CD4-positive, alpha-beta T cell treated with Interleukin-12 subunit alpha and Interleukin-12 subunit beta, for 1 hour (primary cell): ENCODE measurements around the gene LMBRD2.
"Not testable (repeated sequence)": the region's sequence is repeated elsewhere in the genome, so short reads cannot be mapped to it uniquely, and the experiment has no call there.

Experiments
- DNase-seq: peaks from one replicate; pipeline ENCODE4 v3.0.0-alpha.2; 2020

Gene LMBRD2

DNA sequence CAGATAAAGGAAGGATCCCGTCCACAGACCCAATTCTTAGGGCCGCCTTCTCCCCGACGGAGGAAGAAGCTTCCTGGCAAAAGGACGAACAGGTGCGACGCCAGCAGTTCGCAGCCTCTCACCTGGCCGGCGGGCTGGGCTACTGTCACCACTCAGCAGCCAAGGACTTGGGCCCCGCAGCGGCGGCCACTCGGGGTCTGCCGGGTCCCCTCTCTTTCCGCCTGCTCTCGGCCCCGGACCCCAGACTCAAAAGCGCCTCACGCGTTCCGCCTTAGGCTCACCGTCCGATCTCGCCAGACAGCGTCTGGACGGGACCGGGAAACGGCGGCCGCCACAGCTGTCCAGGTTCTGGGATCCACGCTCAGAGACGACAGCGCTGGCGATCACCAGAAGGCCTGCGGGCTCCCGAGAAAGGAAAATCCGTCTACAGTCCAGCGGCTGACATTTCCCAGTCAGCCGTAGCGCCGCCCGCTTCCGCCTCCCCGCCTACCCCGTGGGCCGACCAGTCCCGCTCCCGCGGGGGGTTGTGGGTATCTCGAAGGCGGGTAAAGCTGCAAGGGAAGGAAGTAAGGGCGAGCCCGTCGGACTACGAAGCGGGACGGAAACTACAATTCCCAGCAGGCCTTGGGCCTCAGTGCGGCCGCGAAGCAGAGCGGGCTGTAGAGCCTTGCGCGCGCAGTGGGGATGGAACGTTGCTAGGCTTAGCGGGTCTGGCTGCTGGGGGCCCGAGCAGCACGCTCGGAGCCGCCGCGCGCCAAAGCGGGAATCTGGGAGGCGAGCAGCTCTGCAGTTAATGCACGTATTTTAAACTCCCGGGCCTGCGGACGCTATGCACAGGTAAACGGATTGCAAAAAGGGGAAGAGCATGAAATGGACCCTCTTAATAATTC is at the start of gene LMBRD2, which contains the start of gene SKP2:
TSS of gene LMBRD2 (minus strand) at position 454 of the 890 bp plus-strand sequence. CDS start 8,538 bp downstream, outside the sequence.
TSS of gene SKP2 (plus strand) at position 678 of the 890 bp plus-strand sequence. CDS start at position 830, 152 bp downstream.
- peak; percentile 96 for DNase-seq

DNA sequence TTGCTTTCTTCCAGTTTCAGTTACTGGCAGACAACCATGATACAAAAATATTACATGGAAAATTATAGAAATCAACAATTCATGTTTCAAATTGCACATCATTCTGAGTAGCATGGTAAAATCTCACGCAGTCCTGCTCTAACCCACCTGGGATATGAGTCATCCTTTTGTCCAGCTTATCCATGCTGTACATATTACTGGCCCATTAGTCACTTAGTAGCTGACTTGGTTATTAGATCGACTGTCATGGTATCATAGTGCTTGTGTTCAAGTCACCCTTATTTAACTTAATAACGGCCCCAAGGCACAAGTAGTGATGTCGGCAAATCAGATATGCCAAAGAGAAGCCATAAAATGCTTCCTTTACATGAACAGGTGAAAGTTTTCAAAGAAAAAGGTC is 48.8 kb upstream of the LMBRD2 start:
- no peak for DNase-seq

DNA sequence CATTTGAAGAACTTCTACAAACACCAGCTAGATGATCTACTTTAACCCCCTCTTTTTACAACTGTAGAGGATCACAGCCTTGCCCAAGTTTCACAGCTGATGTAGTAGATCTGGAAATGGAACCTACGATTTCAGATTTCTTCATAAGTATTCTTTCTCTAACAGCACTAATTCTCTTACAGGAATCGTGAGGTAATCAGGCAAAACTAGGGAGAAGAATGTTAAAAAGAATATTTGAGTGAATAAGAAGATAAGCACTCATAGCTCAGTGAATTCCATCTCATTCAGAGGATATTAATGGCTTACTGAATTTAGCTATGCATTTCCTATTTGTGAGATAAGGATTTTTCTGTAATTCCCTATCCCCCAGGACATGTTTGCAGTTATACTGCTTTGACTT is 47.9 kb upstream of the LMBRD2 start:
- no peak for DNase-seq

DNA sequence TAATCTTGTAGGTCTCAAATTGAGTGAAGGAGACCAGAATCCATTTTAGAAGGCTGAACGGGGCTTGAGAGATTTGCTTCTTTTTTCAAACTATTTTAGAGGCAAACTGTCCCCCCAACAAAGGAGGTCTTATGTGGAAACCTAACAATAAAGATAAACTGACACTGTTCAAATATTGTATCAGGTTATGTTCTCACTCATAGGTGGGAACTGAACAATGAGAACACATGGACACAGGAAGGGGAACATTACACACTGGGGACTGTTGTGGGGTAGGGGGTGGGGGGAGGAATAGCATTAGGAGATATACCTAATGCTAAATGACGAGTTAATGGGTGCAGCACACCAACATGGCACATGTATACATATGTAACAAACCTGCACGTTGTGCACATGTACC is 47.1 kb upstream of the LMBRD2 start:
- not testable (repeated sequence) for DNase-seq

DNA sequence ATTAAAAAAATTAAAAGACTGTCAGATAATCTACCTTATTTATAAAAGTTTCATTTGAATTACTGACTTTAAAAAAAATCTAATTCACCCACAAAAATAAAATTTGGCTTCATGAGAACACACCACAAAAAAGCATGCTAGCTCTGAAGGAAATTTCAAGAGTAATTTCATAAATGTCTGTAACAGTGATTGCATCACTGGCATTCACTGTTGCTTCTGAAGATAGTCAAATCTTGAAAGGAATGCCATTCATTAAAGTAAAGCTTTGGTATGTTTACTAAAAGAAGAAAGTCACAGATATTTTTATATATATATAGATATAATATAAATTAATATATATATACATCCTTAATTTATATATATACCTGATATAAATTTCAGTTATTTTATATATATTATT is 46.6 kb upstream of the LMBRD2 start:
- no peak for DNase-seq

DNA sequence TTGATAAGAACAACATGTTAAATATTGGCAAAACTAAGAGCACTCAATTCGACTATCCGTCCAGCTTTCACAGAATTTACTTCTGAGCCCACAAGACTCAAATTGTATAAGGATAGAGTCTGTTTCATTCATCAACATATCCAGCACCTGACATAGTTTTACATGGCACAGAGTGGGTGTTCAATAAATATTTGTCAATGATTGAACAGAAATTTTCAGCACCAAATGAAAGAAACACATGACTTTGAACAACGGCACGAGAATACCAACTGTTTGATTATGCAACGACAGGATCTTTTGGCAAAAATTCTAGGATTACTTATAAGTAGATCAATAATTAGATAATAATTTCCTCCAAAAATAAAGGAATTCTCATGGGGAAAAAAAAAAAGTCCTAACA is 42.1 kb upstream of the LMBRD2 start:
- DNase-seq, result no peak

DNA sequence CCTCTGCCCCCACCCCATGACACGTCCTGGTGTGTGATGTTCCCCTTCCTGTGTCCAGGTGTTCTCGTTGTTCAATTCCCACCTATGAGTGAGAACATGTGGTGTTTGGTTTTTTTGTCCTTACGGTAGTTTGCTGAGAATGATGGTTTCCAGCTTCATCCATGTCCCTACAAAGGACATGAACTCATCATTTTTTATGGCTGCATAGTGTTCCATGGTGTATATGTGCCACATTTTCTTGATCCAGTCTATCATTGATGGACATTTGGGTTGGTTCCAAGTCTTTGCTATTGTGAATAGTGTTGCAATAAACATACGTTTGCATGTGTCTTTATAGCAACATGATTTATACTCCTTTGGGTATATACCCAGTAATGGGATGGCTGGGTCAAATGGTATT is 32.7 kb upstream of the LMBRD2 start:
- not testable (repeated sequence) for DNase-seq

DNA sequence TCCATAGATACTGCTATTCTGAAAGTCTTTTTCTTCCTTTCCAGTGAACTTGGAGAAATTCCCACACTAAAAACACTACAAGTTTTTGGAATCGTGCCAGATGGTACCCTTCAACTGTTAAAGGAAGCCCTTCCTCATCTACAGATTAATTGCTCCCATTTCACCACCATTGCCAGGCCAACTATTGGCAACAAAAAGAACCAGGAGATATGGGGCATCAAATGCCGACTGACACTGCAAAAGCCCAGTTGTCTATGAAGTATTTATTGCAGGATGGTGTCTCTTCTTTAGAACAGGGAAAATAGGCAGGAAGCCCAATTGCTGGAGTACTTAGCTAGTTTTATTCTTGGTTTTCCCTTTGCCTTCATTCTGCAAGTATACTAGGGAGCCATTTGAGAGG is 30.1 kb upstream of the LMBRD2 start:
- DNase-seq, result no peak

DNA sequence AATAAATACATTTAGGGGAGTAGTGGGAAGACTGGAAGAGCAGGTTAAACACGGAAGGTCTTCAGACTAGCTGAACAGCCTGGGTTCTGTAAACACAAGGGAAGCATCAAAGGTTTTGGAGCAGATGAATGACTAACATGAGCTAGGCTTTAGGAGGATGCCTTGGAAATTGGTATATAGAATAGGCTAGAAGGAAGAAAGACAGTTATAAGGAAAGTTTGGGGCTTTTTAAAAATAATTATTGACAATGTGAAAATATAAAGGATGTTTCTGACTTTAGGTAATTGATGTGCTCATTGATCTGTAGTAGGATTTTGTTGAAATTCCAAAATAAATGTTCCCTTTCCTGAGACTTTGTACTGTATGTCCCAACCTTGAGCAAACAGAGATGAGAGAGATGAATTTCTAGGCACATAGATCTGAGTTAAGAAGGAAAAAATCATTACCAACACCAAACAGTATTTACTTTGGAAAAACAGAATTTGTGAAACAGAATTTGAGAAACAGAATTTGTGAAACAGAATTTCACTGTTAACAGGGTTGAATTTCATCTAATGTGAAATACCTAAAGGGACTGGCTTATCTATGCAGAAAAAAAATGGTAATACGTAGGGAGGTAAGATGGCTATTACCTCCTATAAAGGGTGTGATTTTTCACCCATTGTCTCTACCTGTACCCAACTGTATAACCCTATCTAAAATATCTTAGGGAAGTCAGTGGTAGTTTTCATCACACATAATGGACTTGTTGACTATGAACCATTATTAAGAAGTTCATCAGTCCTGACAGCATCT is 29.1 kb upstream of the LMBRD2 start:
- no peak for DNase-seq

DNA sequence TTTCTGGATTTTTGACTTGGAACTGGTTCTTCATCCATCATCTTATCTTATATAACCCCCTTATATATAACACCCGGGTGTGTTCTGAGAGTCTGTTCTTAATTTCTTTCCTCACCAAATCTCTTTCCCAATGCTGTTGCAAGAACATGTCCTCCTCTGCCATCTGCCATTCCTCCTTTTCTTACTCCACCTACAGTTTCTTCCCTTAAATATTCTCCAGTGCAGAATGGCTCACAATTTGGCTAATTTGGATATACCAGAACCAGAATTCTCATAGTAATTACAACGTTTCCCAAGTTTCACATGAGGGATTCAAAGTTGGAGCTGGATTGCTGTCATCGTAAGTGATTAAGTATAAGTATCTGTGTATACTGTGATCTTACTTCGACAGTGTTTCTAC is 28.3 kb upstream of the LMBRD2 start:
- no peak for DNase-seq

DNA sequence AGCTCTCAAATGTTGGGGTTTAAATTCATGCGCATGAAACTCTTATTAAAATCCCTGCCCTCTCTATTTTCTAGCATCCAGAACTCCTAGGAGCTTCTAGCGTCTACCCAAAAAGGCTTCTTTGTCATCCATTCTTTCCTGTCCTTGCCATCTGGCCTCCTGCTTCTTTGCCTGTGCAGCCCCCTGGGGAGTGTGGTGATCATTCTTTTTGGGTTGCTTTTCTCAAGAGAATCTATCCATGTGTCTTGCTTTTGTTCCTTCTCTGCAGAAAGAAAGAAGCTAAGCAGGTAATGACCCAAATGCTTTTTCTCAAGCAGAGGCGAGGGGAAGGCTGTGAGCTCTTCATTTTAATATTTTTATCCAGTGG is 26.8 kb upstream of the LMBRD2 start:
- no peak for DNase-seq

DNA sequence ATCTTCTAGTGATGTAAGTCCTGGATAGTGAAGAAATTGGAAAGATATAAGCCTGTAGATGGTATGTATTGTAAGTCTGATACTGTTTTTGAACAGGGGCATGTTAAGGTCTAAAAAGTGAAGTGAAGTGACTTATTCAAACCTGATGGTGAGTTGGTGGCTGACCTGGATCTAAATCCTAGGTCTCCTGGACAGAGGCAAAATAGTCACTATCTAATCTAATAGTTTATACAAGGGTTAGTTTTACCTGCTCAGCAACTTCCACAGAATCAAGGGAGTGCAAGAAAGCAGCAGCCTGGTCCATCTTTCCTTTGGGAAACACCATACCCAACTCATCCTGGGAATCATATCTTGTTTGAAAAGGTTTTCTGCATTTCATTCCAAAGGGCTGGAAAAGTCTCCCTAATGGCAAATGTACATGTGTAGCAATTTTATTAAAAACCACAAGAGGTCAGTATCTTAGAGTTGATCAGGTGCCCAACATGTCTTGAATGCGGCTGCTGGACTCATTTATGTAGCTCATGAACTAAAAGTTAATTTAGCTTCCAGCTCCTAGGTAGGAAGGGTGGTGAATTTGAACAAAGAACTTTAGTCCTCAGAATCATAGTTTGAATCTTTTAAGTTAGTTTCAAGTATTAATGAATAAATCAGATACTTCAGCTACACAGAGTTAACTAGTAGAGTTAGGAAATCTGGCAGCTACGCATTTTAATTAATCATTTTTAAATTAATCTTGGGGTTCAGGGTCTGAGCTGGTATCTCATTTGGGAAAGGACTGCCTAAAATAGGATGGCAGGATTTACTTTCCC is 26.2 kb upstream of the LMBRD2 start:
- no peak for DNase-seq

DNA sequence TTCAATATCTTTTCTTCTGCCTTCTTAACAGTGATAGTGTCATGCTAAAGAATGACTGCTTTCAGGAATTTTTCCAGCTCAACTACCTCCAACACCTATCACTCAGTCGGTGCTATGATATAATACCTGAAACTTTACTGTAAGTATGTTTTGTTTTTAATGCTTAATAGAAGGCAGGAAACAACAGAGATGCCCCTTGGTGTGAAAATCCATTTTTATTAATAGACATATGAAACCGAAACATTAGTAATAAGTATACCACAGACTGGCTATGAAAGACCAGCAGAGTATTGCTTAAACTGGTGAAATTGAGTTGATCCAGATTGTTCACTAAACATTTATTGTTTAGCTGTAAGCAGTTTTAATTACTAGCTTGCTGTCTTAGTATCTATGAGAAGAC is 25.5 kb upstream of the LMBRD2 start:
- no peak for DNase-seq

DNA sequence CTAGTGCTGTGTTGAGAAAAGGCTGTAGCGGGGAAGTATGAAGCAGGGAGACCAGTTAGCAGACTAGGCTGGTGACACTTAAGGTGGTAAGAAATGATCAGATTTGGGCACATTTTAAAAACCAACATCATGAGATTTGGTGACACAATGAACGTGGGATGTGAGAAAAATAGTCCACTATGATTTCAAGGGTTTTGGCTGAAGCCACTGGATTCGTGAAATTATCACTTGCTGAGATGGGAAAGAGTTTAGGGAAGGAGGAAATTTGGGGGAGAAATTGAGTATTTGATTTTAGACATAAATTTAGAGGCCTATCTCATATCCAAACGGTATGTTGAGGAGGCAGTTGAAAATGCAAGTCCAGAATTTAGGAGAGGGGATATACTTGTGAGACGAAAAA is 23.4 kb upstream of the LMBRD2 start:
- DNase-seq, result no peak

DNA sequence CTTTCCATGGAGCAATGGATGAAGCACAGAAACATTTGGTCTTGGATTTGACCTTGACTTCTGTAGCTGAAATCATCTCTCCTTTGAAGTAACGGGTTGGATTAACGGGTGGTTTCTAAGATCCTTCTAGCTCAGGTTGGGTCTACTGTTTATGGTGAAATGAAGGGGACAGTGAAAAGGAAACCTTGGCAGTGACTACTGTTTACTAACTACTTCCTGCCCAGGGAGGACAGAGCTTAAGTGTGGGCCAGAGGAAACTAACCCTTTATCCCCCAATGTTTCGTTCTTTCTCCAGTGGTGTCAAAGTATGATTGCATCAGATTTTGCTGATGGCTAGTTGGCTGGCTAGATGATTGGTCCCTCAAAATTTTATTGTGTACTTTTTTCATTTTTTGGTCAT is 22.4 kb upstream of the LMBRD2 start:
- DNase-seq, result no peak

DNA sequence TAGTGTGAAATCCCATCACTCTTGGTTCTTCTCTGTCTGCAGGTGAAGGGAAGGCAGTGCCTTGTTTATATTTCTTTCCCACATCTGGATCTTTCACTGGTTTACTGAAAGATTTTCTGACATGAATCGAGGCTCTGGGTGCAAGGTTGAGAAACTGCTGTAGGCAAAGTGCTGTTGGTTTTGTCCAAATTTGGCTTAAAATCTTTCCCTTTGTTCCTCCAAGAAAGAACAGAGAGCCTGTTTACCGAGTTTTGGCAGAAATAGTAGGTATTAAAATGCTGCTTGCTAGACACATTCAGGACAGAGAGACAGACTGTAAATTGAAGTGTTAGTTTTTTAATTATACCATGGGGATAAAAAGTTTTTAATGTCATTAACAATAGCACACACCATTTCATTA is 21.7 kb upstream of the LMBRD2 start:
- no peak for DNase-seq

DNA sequence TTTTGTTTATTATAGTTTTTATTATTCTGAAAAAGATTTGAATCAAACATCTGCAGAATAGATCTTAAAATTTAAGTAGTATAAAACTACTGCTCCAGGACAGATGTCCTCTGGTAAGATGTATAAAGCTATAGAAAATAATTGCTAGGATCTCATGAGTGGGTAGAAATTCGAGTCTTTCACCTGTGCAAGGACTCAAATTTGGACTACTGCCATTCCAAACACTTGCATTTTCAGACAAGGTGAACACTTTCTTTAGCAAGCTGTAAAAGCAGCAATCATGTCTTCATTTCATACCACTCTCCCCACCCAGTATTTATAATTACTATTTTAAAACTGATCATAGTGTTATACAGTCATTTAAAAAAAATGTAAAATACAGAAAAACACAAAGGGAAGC is 20.9 kb upstream of the LMBRD2 start:
- DNase-seq, result no peak

DNA sequence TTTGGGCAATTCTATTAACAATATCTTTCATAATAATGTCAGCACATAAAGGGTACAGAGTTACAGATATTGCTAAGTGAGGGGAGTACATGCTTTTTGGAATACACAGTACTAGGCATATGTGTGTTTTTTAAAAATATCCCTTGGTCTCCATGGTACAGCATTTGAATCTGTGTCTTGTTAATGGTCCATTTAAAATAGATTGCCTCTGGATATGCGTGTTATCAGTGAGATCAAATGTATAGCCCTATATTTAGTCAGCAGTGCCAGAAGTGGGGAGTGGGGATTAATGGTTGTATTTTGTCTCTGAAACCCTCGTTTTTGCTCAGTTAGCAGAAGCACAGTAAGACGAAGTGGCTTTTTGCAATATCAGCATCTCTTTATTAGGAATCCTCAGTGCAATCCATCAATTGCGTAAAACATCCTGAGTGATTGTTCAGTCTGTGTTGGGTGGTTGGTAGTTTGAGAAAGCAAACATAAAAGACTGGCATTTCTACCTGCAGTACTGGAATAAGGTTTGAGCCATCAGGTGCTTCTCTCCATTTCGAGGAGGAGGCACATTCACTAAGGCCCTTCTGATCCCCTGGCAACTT is 19.2 kb upstream of the LMBRD2 start:
- no peak for DNase-seq

DNA sequence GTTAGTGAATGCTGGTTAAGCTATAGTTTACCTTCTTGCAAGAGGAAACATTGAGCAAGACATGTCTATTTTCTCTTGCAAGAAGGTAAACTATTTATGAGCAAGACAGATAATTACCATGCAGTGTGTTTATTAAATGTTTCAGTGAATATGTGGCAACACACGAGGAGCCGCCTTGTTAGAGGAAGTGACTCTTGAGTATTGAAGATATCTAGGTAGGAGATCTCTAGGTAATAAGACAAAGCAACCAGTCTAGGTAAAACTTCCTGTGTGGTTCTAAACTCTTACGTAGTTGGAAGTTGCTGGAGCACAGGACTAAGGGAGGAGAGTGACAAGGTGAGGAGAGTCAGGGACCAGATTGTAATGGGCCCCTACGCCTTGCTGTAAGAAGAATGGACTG is 17.1 kb upstream of the LMBRD2 start:
- DNase-seq, result peak; percentile 18

DNA sequence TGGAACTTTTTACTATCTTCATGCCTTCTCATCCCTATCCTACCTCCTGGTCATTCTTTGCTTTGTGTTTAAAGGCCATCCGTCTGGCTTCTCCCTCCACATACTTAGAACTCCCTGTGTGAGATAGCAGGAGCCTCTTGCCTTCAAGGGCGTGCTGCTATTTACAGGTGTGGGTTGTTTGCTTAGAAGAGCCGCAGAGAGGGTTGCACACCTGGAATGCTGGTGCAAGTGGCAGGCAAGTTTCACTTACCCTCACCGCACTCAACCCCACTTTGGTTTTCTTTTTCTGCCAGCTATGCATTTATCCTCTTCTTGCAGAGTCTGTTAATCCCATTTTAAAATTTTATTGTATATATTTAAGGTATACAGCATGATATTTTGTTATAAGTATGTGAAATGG is 12.8 kb upstream of the LMBRD2 start:
- no peak for DNase-seq

DNA sequence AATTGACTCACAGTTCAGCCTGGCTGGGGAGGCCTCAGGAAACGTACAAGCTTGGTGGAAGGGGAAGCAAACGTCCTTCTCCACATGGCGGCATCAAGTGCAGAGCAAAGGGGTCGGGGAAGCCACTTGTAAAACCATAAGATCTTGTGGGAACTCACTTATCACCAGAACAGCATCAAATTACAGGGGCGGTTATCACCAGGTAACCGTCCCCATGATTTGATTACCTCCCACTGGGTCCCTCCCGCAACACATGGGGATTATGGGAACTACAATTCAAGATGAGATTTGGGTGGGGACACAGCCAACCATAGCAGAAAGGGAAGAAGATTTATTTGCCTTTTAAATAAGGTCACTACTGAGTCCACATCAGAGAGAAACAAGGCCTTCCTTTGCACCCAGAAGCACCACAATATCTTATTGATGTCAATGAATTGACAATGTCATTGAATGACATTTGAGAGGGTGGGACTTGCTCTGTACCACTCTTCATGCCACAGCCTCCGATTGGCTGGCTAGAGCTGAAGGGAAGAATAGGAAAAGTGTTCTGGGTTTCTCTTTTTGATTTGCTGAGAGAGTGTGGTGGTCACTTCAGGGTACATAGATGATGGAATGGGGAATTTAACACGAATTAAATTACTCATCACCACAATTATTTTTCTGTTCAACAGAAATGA is 11.3 kb upstream of the LMBRD2 start:
- no peak for DNase-seq

DNA sequence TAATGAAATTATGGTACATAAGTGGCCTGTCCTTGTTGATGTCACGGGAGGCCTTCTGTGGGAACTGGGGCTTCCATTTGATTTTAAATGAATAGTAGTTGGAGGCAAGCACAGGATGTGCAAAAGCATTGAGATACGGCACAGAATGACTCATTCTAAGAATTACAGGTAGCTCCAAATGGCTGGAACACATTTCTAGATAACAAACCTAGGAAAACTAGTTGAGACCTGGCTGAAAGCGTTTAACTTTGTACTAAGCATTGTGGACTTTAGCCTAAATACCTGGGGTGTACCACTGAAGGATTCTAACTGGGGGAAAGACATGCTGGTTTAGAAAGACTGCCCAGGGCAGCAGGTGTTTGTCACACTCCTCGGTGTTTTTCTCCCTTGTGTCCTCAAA is 9.7 kb upstream of the LMBRD2 start:
- no peak for DNase-seq
